Purkinje cell (primary cell): ENCODE measurements around the gene CA9. TPM values are rescaled to one million over a fixed set of nuclear protein-coding genes. Genes with fewer than 3 reads are reported as not detected.

Experiments
- polyA plus RNA-seq: library from polyadenylated mRNA; unstranded; fragments of >200 nt; fragmentation: Nextera tagmentation; gene quantifications from 2 replicates; pipeline ENCODE4 v1.2.1, GENCODE V29; 2014

CA9 gene
- not detected in 2 replicates for polyA plus RNA-seq

GRCh38 chr9:35673132-35674024, at the start of gene CA9:
CA9 (plus strand) TSS chr9:35673928; CDS start chr9:35673960, 32 bp downstream.

GRCh38 chr9:35650341-35651158, 23.2 kb upstream of the CA9 start, which contains the start of gene SIT1:
SIT1 (minus strand) TSS chr9:35650931; CDS start chr9:35650853, 78 bp downstream.

GRCh38 chr9:35657546-35658136, 16.1 kb upstream of the CA9 start, which contains the start of gene RMRP:
RMRP (minus strand) TSS chr9:35658019.

GRCh38 chr9:35658137-35658967, 15.4 kb upstream of the CA9 start, which contains the start of gene CCDC107:
CCDC107 (plus strand) TSS chr9:35658292; CDS start chr9:35658380, 88 bp downstream.

GRCh38 chr9:35664531-35665470, 8.9 kb upstream of the CA9 start, which contains the start of gene ARHGEF39:
ARHGEF39 (minus strand) TSS chr9:35665195; CDS start chr9:35665169, 26 bp downstream.

GRCh38 chr9:35689542-35690293, 16.0 kb downstream of the CA9 start, which contains the start of gene TPM2:
TPM2 (minus strand) TSS chr9:35689925; CDS start chr9:35689817, 108 bp downstream.

Other genes with a start within 250 kb of the CA9 start
- 2.2 and 3.3 TPM in 2 replicates for gene RUSC2, start 183.8 kb upstream of the CA9 start, polyA plus RNA-seq
- gene TESK1, start 68.7 kb upstream of the CA9 start, polyA plus RNA-seq: 2.9 and 3.3 TPM in 2 replicates
- not detected in 2 replicates for gene CD72, start 55.5 kb upstream of the CA9 start, polyA plus RNA-seq
- gene SIT1, start 23.0 kb upstream of the CA9 start, polyA plus RNA-seq: not detected in 2 replicates
- not detected in 2 replicates for gene RMRP, start 15.9 kb upstream of the CA9 start, polyA plus RNA-seq
- gene CCDC107, start 15.6 kb upstream of the CA9 start, polyA plus RNA-seq: 6.2 and 18.5 TPM in 2 replicates
- gene ARHGEF39, start 8.7 kb upstream of the CA9 start, polyA plus RNA-seq: 0.21 TPM in 1 of 2 replicates, not detected in the other
- gene TPM2, start 16.0 kb downstream of the CA9 start, polyA plus RNA-seq: 11.3 and 17.9 TPM in 2 replicates
- gene TLN1, start 58.3 kb downstream of the CA9 start, polyA plus RNA-seq: 0.22 and 1.1 TPM in 2 replicates
- gene CREB3, start 58.7 kb downstream of the CA9 start, polyA plus RNA-seq: 14.3 and 17.7 TPM in 2 replicates
- 41.6 and 47.0 TPM in 2 replicates for gene GBA2, start 75.3 kb downstream of the CA9 start, polyA plus RNA-seq
- gene RGP1, start 75.4 kb downstream of the CA9 start, polyA plus RNA-seq: 0.98 and 2.6 TPM in 2 replicates
- 5.6 TPM in 1 of 2 replicates, not detected in the other for gene MSMP, start 80.3 kb downstream of the CA9 start, polyA plus RNA-seq
- 13.5 and 29.0 TPM in 2 replicates for gene NPR2, start 117.7 kb downstream of the CA9 start, polyA plus RNA-seq
- 1.3 and 6.8 TPM in 2 replicates for gene SPAG8, start 138.3 kb downstream of the CA9 start, polyA plus RNA-seq
- gene HINT2, start 141.1 kb downstream of the CA9 start, polyA plus RNA-seq: 14.5 and 34.4 TPM in 2 replicates
- gene FAM221B, start 154.8 kb downstream of the CA9 start, polyA plus RNA-seq: not detected in 2 replicates
- gene TMEM8B, start 155.3 kb downstream of the CA9 start, polyA plus RNA-seq: 7.1 and 9.0 TPM in 2 replicates
- gene OR13J1, start 196.5 kb downstream of the CA9 start, polyA plus RNA-seq: not detected in 2 replicates
- gene HRCT1, start 232.3 kb downstream of the CA9 start, polyA plus RNA-seq: not detected in 2 replicates
- 0.42 and 0.52 TPM in 2 replicates for gene SPAAR, start 235.6 kb downstream of the CA9 start, polyA plus RNA-seq